Diencephalon (tissue), 1 donor: ENCODE results near the gene UBA6. TPM values are rescaled to one million over a fixed set of nuclear protein-coding genes. Genes with fewer than 3 reads are reported as not detected.

Source experiments
- small RNA-seq: library from RNA; depleted of rRNA; stranded (forward); fragments of <200 nt; gene quantifications from one replicate; pipeline ENCODE3, GENCODE V24; 2014
- total RNA-seq: library from RNA; depleted of rRNA; stranded (reverse); fragments of >200 nt; gene quantifications from one replicate; pipeline ENCODE4 v1.2.3, GENCODE V29; 2014

UBA6 gene
- total RNA-seq = 92.5 TPM

GRCh38 chr4:67700738-67701516, at the start of gene UBA6:
Gene UBA6, minus strand, starts transcription at chr4:67701155. Its CDS starts 36 bp downstream, at chr4:67701119.

Small RNA genes within 50 kb of the gene (small RNA-seq; reads per million reads assigned to genes)
- gene AC096720.1 (not detected), gene RF00091 (not detected)

Other genes with a start within 250 kb of the UBA6 start
- 32.3 TPM for gene CENPC, start 155.7 kb downstream of the UBA6 start, total RNA-seq
- gene STAP1, start 142.4 kb downstream of the UBA6 start, total RNA-seq = 0.23 TPM
- gene GNRHR, start 53.2 kb upstream of the UBA6 start, total RNA-seq = 0.23 TPM
- not detected for gene TMPRSS11D, start 182.8 kb upstream of the UBA6 start, total RNA-seq